Aorta (tissue), 5 donors: ENCODE data around the gene SLC1A2. TPM values are rescaled to one million over a fixed set of nuclear protein-coding genes. Genes with fewer than 3 reads are reported as not detected.

ENCODE experiments used
- ATAC-seq: fragments of 200-7000 bp; cut with Tn5 transposase; one replicate; pipeline ENCODE4 v1.9.1; 2022; ENCODE audit warnings: moderate library complexity; ENCODE audit not compliant: low FRiP score
- DNase-seq, 2 donors: peaks; one replicate each; pipeline ENCODE4 v3.0.0-alpha.2; 2020
- H3K27ac ChIP-seq, 2 donors: one replicate each; pipeline ENCODE4 v1.5.1; 2013; ENCODE audit warnings: low read length in 2 of 2, mild to moderate bottlenecking in 2 of 2, moderate library complexity in 2 of 2, control low read depth in 1 of 2, inconsistent platforms in 1 of 2, low read depth in 1 of 2
- H3K27me3 ChIP-seq, 2 donors: one replicate each; pipeline ENCODE4 v1.6.1; 2013; ENCODE audit warnings: control low read depth in 1 of 2, low read length in 1 of 2, mild to moderate bottlenecking in 1 of 2, moderate library complexity in 1 of 2; ENCODE audit not compliant: insufficient read depth in 2 of 2, control insufficient read depth in 1 of 2
- H3K36me3 ChIP-seq, 2 donors: one replicate each; pipeline ENCODE4 v1.6.1; 2013; ENCODE audit warnings: control low read depth in 1 of 2, low read length in 1 of 2, mild to moderate bottlenecking in 1 of 2; ENCODE audit not compliant: insufficient read depth in 2 of 2, control insufficient read depth in 1 of 2
- H3K4me1 ChIP-seq, 2 donors: one replicate each; pipeline ENCODE4 v1.6.1; 2013; ENCODE audit warnings: low read length in 2 of 2, control low read depth in 1 of 2, mild to moderate bottlenecking in 1 of 2, moderate library complexity in 1 of 2; ENCODE audit not compliant: insufficient read depth in 2 of 2, control insufficient read depth in 1 of 2
- H3K4me3 ChIP-seq, 2 donors: one replicate each; pipeline ENCODE4 v1.5.1; 2013; ENCODE audit warnings: low read length in 2 of 2, control low read depth in 1 of 2, mild to moderate bottlenecking in 1 of 2
- H3K9me3 ChIP-seq: one replicate; pipeline ENCODE4 v1.6.1; 2013; ENCODE audit warnings: mild to moderate bottlenecking, low read length; ENCODE audit not compliant: control insufficient read depth
- WGBS, 2 donors: extraction: QIAGEN DNeasy Blood & Tissue Kit; methylation state at CpG; one replicate each; pipeline ENCODE4 v1.1.7; 2013; 5-methylcytosine and 5-hydroxymethylcytosine counted together
- intact Hi-C, 2 donors: fragments of 100-400 bp; cut with DNase I; formaldehyde crosslinking; loops; one replicate each; pipeline versions ENCODE4 v1.14.2 to v1.15.0; 2022
- polyA plus RNA-seq, 2 donors: library from polyadenylated mRNA; stranded (reverse); fragments of 200-250 nt; gene quantifications; one replicate each; pipeline ENCODE4 v1.2.3, GENCODE V29; 2013
- total RNA-seq, 2 donors: library from RNA; stranded (reverse); fragmentation: NEBNext Ultra II Directional; extraction: Animal tissue kit (Norgen Biotek cat#: 25700); gene quantifications; one replicate each; pipeline ENCODE4 v1.2.1, GENCODE V29; 2021
- donor health status: healthy with polysubstance abuse.
- donor health status: Bipolar disorder and iron deficiency.
- donor health status: DM: no; HTN: no; CAD: no.
- donor health status: DM: no; HTN: no; CAD: no.
- donor health status: DM: yes; HTN: yes; CAD: no.

SLC1A2 gene
- total and polyA plus RNA-seq, 4 donors = 1.1 to 1.5 TPM; not detected in 2

GRCh38 chr11:35376613-35377012 is 42.7 kb downstream of the SLC1A2 start:
- WGBS, 2 donors = 92 to 95% methylated on average over 3 of the region's 3 CpGs
- no peaks in the 10 kb centered on the region for H3K4me1 ChIP-seq
- H3K27me3 ChIP-seq = no peaks in the 10 kb centered on the region
- H3K27ac ChIP-seq = no peak overlapping the region
- H3K4me3 ChIP-seq = no peak overlapping the region
- no peaks in the 10 kb centered on the region for H3K9me3 ChIP-seq
- DNase-seq (no peak), ATAC-seq (no peak)
- intact Hi-C loops = no loop called here
- H3K36me3 ChIP-seq = no peaks in the 10 kb centered on the region

- H3K9me3 ChIP-seq = no peaks in the 10 kb centered on the region
- no peak overlapping the region for H3K4me3 ChIP-seq
- no peak overlapping the region for H3K27ac ChIP-seq
- H3K36me3 ChIP-seq = no peaks in the 10 kb centered on the region
- 97 to 99% methylated on average over 4 of the region's 4 CpGs for WGBS, 2 donors
- intact Hi-C loops = no loop called here
- ATAC-seq (no peak), DNase-seq (no peak)
- H3K27me3 ChIP-seq = no peaks in the 10 kb centered on the region
- H3K4me1 ChIP-seq = no peaks in the 10 kb centered on the region
Observed at GRCh38 chr11:35376118-35376510, 43.2 kb downstream of the SLC1A2 start.

GRCh38 chr11:35375332-35376117 is 43.8 kb downstream of the SLC1A2 start:
- no peaks in the 10 kb centered on the region for H3K9me3 ChIP-seq
- no peak overlapping the region for H3K27ac ChIP-seq
- H3K27me3 ChIP-seq = no peaks in the 10 kb centered on the region
- intact Hi-C loops = no loop called here
- no peak for ATAC-seq
- no peak for DNase-seq
- no peaks in the 10 kb centered on the region for H3K4me1 ChIP-seq
- 94 to 95% methylated on average over 10 of the region's 10 CpGs for WGBS, 2 donors
- H3K4me3 ChIP-seq = no peak overlapping the region
- no peaks in the 10 kb centered on the region for H3K36me3 ChIP-seq

GRCh38 chr11:35373284-35373933 is 45.9 kb downstream of the SLC1A2 start:
- no peak overlapping the region for H3K4me3 ChIP-seq
- no peaks in the 10 kb centered on the region for H3K27me3 ChIP-seq
- ATAC-seq (no peak), DNase-seq (no peak)
- no peak overlapping the region for H3K27ac ChIP-seq
- no peaks in the 10 kb centered on the region for H3K4me1 ChIP-seq
- H3K9me3 ChIP-seq = no peaks in the 10 kb centered on the region
- WGBS, 2 donors = 88 to 94% methylated on average over 2 of the region's 2 CpGs
- intact Hi-C loops = no loop called here
- H3K36me3 ChIP-seq = no peaks in the 10 kb centered on the region

GRCh38 chr11:35372565-35373283 is 46.6 kb downstream of the SLC1A2 start:
- no peak for ATAC-seq

GRCh38 chr11:35367491-35367890 is 51.9 kb downstream of the SLC1A2 start:
- 26% methylated on average over 4 of the region's 4 CpGs for WGBS, 2 donors
- Histone ChIP-seq H3K4me3 (no peak overlapping the region), H3K36me3 (no peaks in the 10 kb centered on the region), H3K4me1 (peaks cover 0 to 9% of the 10 kb centered on the region in 2 donors), H3K9me3 (no peaks in the 10 kb centered on the region), H3K27me3 (no peaks in the 10 kb centered on the region), H3K27ac (peak overlapping the region in 1 of 2 donors; percentile 69)
- intact Hi-C loops = loop anchor here (5.0 to 10.0 kb wide), 4 partner anchors 50 to 265 kb away; no protein-coding TSS in a partner anchor
- ATAC-seq = no peak
- no peak for DNase-seq

More at GRCh38 chr11:35372565-35373283, 46.6 kb downstream of the SLC1A2 start:
- Histone ChIP-seq H3K4me3 (no peak overlapping the region), H3K27me3 (no peaks in the 10 kb centered on the region), H3K36me3 (no peaks in the 10 kb centered on the region), H3K27ac (no peak overlapping the region), H3K4me1 (no peaks in the 10 kb centered on the region), H3K9me3 (no peaks in the 10 kb centered on the region)
- no peak for DNase-seq
- 85 to 88% methylated on average over 3 of the region's 3 CpGs for WGBS, 2 donors
- intact Hi-C loops = no loop called here

GRCh38 chr11:35366798-35367197 is 52.6 kb downstream of the SLC1A2 start:
- 95 to 96% methylated on average over 1 of the region's 1 CpG for WGBS, 2 donors
- DNase-seq = no peak
- H3K27ac ChIP-seq = peak overlapping the region in 1 of 2 donors; percentile 69
- intact Hi-C loops = loop anchor here (5.0 to 10.0 kb wide), 4 partner anchors 49 to 264 kb away; no protein-coding TSS in a partner anchor
- no peaks in the 10 kb centered on the region for H3K9me3 ChIP-seq
- H3K36me3 ChIP-seq = no peaks in the 10 kb centered on the region
- H3K4me1 ChIP-seq = peaks cover 0 to 9% of the 10 kb centered on the region in 2 donors
- ATAC-seq = no peak
- no peak overlapping the region for H3K4me3 ChIP-seq
- no peaks in the 10 kb centered on the region for H3K27me3 ChIP-seq

- no peak overlapping the region for H3K27ac ChIP-seq
Observed at GRCh38 chr11:35365961-35366360, 53.4 kb downstream of the SLC1A2 start.

More at GRCh38 chr11:35365961-35366360, 53.4 kb downstream of the SLC1A2 start:
- ATAC-seq (no peak), DNase-seq (no peak)
- Histone ChIP-seq H3K4me1 (peaks cover 0 to 9% of the 10 kb centered on the region in 2 donors), H3K36me3 (no peaks in the 10 kb centered on the region), H3K4me3 (no peak overlapping the region), H3K27me3 (no peaks in the 10 kb centered on the region), H3K9me3 (no peaks in the 10 kb centered on the region)
- intact Hi-C loops = loop anchor here (5.0 to 10.0 kb wide), 4 partner anchors 49 to 264 kb away; no protein-coding TSS in a partner anchor
- WGBS, 2 donors = 84 to 89% methylated on average over 4 of the region's 4 CpGs
